ENCODE measurements around the gene OR5B2.
"Not testable (repeated sequence)": the region's sequence is repeated elsewhere in the genome, so short reads cannot be mapped to it uniquely, and the experiment has no call there.

OR5B2 gene

DNA sequence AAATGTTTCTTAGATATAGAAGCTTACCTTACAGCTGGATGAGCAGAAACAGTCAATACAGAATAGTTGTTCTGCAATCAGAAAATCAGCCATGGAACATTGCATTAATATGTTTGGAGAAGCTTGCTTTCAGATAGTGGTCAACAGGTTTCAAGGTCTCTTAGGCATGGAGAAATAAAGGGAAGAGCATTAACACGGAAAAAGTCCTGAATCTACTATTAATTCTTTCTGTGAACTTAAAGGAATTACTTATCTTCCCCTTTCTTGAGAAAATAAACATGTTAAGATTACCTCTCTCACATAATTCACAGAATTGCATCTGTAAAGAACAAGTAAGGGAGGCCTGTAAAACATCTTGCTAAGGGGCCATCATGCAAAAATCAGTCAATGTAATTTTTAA is 21.1 kb downstream of the OR5B2 start, which contains the start of gene OR5B3:
Gene OR5B3, minus strand, starts transcription at position 101 of the 400 bp plus-strand sequence. CDS start 3,465 bp downstream, outside the sequence.
- FAIRE-seq, result no peak
- DNase-seq (ENCODE audit: insufficient read length), result no peak
- no peak for TF ChIP-seq POLR2AphosphoS5 (IDR thresholded peaks at IDR 0.05; ENCODE audit: low read depth, low read length)
- TF ChIP-seq TAF1 (IDR thresholded peaks at IDR 0.05; ENCODE audit: borderline replicate concordance, low read depth, low read length), result no peak
- no peak for TF ChIP-seq POLR2A (IDR thresholded peaks at IDR 0.05; ENCODE audit: low read depth, low read length)

DNA sequence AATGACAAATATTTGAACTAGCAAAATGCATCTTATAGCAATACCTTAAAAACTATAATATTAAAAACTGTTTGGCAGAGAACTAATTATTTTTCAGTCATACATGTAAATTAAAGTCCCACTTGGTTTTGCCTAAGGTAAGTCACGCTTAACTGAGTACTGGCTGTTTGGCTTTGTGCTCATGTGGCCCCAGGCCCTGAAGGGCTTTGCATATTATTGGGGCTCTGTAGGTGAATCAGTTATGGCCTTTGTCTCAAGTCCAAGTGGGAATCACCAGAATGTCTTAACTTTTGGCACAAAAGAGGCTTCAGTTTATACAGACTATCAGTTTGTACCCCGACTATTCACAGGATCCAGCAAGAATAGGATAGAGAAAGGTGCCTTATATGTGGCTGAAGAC is 28.3 kb downstream of the OR5B2 start:
- DNase-seq (ENCODE audit: insufficient read length); FAIRE-seq: not testable (repeated sequence)

DNA sequence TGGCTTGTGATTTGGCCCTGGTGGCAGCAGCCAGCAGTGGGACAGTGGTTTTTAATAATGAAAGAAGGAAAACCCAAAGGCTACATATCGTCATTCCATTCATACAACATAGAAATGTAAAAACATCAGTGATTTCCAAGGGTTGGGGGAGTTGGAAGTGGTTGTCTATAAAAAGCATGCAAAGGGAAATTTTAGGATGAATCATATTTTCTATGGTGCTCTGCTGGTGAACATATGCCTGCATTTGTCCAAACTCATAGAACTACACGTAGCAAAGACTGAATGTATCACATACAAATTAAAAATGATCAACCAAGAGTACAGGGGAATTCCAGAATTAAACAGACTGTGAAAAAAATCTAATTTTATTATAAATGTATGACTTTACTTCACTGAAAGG is 32.3 kb downstream of the OR5B2 start:
- no peak for DNase-seq (ENCODE audit: insufficient read length)
- FAIRE-seq, result no peak
- TF ChIP-seq POLR2A (IDR thresholded peaks at IDR 0.05; ENCODE audit: low read depth, low read length) (no peak), POLR2AphosphoS5 (IDR thresholded peaks at IDR 0.05; ENCODE audit: low read depth, low read length) (no peak), TAF1 (IDR thresholded peaks at IDR 0.05; ENCODE audit: borderline replicate concordance, low read depth, low read length) (no peak)

DNA sequence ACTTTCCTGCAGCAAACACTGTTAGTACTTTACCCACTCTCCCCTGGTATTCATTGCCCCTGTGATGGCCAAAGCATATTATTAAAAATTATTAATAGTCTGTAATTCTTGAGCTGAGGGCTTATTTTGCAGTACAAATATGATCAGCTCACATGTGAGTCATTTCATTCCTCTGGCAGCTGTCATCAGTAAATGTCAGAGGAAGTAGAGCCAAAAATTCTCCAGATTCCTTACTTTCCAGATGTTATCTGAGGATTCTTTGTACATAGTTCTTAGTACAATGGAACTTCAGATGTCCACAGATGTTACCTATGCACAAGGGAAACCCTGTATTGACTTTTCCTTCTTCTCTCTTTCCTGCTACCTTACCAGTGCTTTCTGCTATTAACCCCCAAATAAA is 33.7 kb downstream of the OR5B2 start:
- DNase-seq (ENCODE audit: insufficient read length), result no peak
- no peak for FAIRE-seq
- no peak for TF ChIP-seq TAF1 (IDR thresholded peaks at IDR 0.05; ENCODE audit: borderline replicate concordance, low read depth, low read length)
- TF ChIP-seq POLR2AphosphoS5 (IDR thresholded peaks at IDR 0.05; ENCODE audit: low read depth, low read length), result no peak
- no peak for TF ChIP-seq POLR2A (IDR thresholded peaks at IDR 0.05; ENCODE audit: low read depth, low read length)

DNA sequence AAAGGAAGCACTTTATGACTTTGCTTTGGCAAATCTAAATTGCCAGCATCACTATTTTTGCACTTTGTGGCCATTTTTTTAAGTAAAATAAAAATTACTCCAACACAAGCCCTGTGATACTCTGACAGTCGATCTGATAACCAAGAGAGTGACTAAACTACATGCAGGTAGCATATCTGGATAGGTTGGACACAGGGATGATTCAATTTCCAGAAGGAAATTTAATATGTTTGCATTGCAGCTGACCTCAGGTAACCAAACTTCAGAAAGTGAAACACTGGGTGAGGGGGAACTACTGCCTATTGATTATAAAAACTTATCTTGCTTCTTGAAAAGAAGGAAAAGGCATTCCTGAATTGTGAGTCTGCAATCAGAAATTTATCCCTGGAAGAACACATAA is 35.2 kb downstream of the OR5B2 start:
- FAIRE-seq (no peak), DNase-seq (ENCODE audit: insufficient read length) (no peak)
- TF ChIP-seq POLR2A (IDR thresholded peaks at IDR 0.05; ENCODE audit: low read depth, low read length) (no peak), POLR2AphosphoS5 (IDR thresholded peaks at IDR 0.05; ENCODE audit: low read depth, low read length) (no peak), TAF1 (IDR thresholded peaks at IDR 0.05; ENCODE audit: borderline replicate concordance, low read depth, low read length) (no peak)

DNA sequence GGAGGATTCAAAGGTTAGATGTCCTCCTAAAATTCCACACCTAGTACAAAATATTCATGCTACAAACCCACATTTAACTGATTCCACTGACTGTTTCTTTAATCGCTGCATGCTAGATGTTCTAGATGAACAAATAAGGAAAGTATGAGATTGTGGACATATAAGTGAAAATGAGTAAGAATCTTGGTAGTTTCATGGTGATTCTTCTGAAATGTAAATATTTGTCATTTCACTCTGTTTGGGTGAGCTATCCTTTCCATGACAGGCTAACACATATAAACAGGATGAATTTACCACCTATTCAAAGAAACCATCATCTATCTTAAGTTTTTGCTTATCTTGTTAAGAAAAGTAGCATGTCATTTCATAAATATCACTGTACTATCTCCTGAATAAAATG is 36.0 kb downstream of the OR5B2 start:
- FAIRE-seq (no peak), DNase-seq (ENCODE audit: insufficient read length) (no peak)
- no peak for TF ChIP-seq POLR2AphosphoS5 (IDR thresholded peaks at IDR 0.05; ENCODE audit: low read depth, low read length)
- no peak for TF ChIP-seq TAF1 (IDR thresholded peaks at IDR 0.05; ENCODE audit: borderline replicate concordance, low read depth, low read length)
- TF ChIP-seq POLR2A (IDR thresholded peaks at IDR 0.05; ENCODE audit: low read depth, low read length), result no peak

DNA sequence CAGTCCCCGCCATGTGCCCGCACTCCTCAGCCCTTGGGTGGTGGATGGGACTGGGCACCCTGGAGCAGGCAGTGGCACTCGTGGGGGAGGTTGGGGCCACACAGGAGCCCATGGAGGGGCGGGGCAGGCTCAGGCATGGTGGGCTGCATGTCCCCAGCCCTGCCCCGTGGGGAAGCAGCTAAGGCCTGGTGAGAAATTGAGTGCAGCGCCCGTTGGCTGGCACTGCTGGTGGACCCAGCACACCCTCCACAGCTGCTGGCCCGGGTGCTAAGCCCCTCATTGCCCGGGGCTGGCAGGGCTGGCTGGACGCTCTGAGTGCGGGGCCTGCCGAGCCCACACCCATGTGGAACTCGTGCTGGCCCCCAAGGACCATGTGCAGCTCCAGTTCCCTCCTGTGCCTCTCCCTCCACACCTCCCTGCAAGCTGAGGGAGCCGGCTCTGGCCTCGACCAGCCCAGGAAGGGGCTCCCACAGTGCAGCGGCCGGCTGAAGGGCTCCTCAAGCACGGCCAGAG is 37.3 kb downstream of the OR5B2 start:
- no peak for FAIRE-seq

More for the DNA sequence above, 37.3 kb downstream of the OR5B2 start:
- no peak for DNase-seq (ENCODE audit: insufficient read length)
- TF ChIP-seq POLR2A (IDR thresholded peaks at IDR 0.05; ENCODE audit: low read depth, low read length) (no peak), TAF1 (IDR thresholded peaks at IDR 0.05; ENCODE audit: borderline replicate concordance, low read depth, low read length) (no peak), POLR2AphosphoS5 (IDR thresholded peaks at IDR 0.05; ENCODE audit: low read depth, low read length) (no peak)
